GM19397 (cell line): ENCODE results near the gene LGR6.
"Not testable (repeated sequence)": the region's sequence is repeated elsewhere in the genome, so short reads cannot be mapped to it uniquely, and the experiment has no call there.

ENCODE experiments used
- ATAC-seq: cut with Tn5 transposase; IDR thresholded peaks from one replicate; pipeline ENCODE4 v1.9.1; 2021; ENCODE audit warnings: mild to moderate bottlenecking, moderate library complexity; ENCODE audit not compliant: unreplicated experiment

The LGR6 gene

GRCh38 chr1:202159534-202160371 is 33.8 kb upstream of the LGR6 start:
- ATAC-seq, result no peak

DNA sequence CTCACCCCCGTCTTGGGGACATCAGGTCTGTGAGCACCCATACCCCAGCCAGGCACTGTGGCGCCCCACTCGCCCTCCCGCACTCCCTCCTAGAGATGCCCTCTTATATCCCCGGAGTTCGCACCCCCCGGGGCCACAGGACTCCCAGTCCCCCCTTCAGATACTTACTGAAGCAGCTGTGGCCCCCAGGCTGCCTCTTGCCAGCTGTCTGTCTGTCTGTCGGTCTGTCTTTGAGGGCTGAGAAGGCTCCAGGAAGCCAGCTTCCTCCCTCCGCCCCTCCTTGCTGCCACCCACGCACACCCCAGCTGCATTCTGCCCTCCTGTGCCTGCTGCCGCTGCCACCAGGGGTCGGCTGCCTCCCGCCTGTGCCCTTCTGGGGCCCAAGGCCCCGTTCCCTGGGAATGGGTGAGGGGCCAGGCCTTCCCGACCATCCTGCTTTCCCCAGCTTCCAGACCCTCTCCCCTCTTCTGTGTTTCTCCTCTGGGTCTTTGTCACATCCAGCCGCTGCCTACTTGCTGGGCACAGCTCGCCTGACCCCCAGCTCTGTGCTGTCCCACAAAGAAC is 33.1 kb upstream of the LGR6 start, which contains the start of gene PTPN7:
Gene PTPN7, minus strand, starts transcription at position 226 of the 564 bp plus-strand sequence. CDS start 1,200 bp downstream, outside the sequence.
- peak; percentile 49 for ATAC-seq

- no peak for ATAC-seq
Measured at GRCh38 chr1:202161151-202162046, 32.2 kb upstream of the LGR6 start.

- ATAC-seq, result no peak
Measured at GRCh38 chr1:202162047-202162417, 31.6 kb upstream of the LGR6 start.

- ATAC-seq, result no peak
Measured at GRCh38 chr1:202162418-202163280, 30.9 kb upstream of the LGR6 start.

DNA sequence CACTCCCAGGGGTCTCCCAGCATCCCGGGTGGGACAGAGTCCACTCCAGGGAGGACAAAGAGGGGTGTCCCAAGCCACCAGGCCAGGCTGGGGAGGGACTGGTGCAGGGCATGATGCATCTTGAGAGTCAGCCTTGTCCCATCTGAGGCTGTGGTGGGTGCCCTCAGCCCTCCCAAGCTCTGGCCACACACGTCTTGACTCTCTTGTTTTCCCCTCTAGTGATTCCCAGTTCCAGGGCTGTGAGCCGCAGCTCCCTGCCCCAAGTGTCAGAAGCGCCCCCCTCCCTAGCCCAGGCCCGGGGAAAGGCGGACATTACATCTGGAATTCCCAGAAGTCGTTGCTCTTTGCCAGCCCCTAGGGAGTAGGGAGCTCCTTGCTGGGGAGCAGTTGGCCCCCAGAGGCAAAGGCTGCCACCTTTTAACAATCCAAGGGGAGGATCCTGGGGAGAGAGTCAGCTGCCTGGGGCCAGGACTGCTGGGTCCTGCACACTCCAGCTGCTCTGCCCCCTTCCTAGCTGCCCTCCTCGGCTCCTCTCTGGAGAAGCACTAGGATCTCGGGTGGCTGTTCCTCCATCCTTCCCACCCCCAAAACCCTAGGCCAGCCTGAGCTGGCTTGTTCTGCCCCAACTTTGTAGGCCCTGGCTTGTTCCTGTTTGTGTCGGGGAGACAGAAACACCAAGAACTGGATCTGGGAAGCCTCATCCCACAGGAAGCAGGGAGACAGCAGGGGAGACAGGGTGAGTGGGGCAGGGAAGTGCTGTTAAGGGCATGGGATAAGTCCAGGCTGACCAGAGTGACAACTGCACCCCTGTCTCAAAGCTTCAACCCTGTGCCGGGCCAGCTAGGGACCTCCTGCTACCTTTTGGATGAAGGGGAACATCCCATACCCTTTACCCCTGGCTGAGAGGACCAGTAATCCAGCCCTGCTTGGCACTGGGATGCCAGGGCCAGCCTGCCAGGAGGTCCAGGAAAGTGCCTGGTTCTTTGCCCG is 30.0 kb upstream of the LGR6 start:
- no peak for ATAC-seq

- ATAC-seq, result peak; percentile 45
Measured at GRCh38 chr1:202164271-202165037, 29.1 kb upstream of the LGR6 start.

DNA sequence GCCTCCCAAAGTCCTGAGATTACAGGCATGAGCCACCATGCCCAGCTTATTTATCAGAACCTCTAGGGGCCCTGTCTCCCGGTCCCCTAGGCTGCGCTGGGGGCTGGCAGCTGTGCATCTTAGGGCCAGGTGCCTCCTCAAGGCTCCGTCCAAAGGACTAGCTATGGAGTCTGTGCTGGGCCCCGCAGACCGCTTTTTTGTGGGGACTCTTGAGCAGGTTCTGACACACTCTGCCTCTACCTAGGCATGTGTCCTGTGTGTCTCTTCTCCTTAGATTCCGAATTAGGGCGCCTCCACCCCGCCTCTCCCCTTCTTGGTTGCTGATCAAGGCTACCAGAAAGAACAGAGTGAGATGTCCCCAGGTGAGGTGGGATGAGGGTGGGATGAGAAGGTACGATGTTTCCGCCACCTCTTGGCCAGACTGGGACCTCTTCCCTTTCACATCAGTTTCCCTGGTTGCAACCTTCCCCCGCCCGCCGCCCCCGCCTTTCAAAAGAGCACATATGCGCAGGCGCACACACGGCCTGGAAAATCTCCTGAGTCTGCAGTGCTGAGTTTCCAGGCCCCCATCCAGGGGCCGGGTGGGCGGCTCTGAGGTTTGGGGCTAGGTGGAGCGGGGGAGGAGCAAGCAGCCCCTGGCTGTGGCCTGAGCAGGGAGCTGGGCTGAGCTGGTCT is 28.2 kb upstream of the LGR6 start:
- no peak for ATAC-seq

GRCh38 chr1:202165942-202166843 is 27.4 kb upstream of the LGR6 start:
- ATAC-seq, result no peak

- not testable (repeated sequence) for ATAC-seq
Measured at GRCh38 chr1:202167054-202167453, 26.5 kb upstream of the LGR6 start.

DNA sequence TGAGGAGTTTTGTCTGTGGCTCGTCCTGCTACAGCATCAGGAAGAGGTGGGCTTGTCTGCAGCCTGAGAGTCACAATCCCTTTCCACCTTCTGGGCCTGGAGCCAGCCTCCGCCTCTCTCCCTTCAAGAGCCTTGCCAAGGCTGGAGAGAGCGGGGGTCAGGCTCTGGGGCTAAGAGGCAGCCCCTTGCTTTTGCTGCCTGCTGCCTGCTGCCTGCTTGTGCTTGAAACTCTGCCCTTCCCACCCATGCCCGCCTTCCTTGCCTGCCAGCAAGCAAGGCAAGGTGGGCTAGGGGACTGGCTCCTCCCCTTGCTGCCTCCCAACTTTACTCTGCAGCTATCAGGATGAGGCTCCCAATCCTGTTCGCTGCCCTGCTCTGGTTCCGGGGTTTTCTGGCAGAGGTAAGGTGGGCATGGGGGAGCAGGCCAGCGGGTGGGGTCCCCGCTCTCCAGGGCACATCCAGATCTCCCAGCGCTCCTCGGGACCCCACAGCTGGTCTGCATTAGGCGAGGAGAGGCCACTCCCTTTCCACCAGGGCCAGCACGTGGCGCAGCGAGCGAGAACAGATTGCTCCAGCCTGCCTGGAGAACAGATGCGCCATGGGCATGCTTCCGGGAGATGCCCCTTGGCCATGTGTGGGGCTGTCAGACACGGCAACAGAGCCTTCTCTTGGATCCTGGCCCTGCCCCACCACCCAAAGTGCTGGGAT is 25.7 kb upstream of the LGR6 start:
- no peak for ATAC-seq

- no peak for ATAC-seq
Measured at GRCh38 chr1:202168861-202169260, 24.7 kb upstream of the LGR6 start.

GRCh38 chr1:202170726-202171125 is 22.9 kb upstream of the LGR6 start:
- no peak for ATAC-seq

DNA sequence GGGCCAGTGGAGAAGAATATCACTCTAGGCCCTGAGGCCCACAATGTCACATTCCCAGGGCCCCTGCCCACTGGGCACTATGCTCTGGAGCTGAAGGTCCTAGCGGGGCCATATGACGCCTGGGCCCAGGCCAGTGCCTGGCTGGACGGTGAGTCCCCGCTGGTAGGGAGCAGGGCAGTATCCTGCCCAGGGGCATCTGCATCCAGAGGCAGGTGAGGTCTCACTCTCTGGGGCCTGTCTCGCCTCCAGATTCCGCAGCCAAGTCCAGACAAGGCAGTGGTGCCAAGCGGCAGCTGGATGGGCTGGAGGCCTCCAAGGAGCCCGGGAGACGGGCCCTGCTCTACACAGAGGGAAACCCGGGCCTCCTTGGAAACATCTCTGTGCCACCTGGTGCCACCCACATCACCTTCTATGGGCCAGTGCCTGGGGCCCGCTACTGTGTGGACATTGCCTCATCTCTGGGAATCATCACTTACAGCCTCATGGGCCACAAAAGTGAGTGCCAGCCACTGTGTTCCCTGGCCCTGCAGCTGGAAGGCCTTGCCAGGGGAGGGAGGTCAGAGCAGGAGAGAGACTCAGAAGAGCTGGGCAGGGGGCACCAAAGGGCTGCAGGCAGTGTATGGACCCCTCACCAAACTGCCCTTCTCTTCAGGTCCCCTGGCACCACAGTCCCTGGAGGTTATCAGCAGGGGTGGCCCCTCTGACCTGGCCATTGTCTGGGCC is 22.1 kb upstream of the LGR6 start:
- no peak for ATAC-seq

- ATAC-seq, result no peak
Measured at GRCh38 chr1:202172015-202172355, 21.6 kb upstream of the LGR6 start.

- no peak for ATAC-seq
Measured at GRCh38 chr1:202173993-202174392, 19.6 kb upstream of the LGR6 start.
